Measurements from ENCODE around the gene TKFC. TPM values are rescaled to one million over a fixed set of nuclear protein-coding genes. Genes with fewer than 3 reads are reported as not detected.

TKFC gene
- 168 and 258 TPM in 2 replicates for total RNA-seq (2021)
- Bru-seq, nascent RNA = percentile 61 among the genes with signal in this experiment
- BruChase-seq, experiment 1, labeled RNA remaining after a 2-hour chase = percentile 67 among the genes with signal in this experiment
- BruChase-seq, experiment 2, labeled RNA remaining after a 6-hour chase = percentile 72 among the genes with signal in this experiment
- long read RNA-seq, full-length matches to known transcripts = 67 of 136 reads
- long read RNA-seq, partial matches to known transcripts = 27 of 136 reads
- long read RNA-seq, other reads (novel, unspliced or antisense) = 42 of 136 reads

- Histone ChIP-seq H3K36me3 (ENCODE audit: low read depth) (peaks cover 7% of the 10 kb centered on the region), H3K9me2 (ENCODE audit: insufficient read depth) (no peaks in the 10 kb centered on the region), H3K4me2 (peak within 1 kb of the TSS; percentile 96), H3K4me1 (replicated peaks; ENCODE audit: insufficient read depth) (peaks cover 35% of the 10 kb centered on the region), H3K4me3 (peak within 1 kb of the TSS; percentile 99), H3K79me2 (ENCODE audit: low read depth) (peaks cover 57% of the 10 kb centered on the region), H3K9me3 (ENCODE audit: insufficient read depth, low read depth) (no peaks in the 10 kb centered on the region), H3F3A (ENCODE audit: insufficient read depth, low read depth) (peaks cover 31% of the 10 kb centered on the region), H3K27ac (peak within 1 kb of the TSS; percentile 64), H2AFZ (peak within 1 kb of the TSS; percentile 94), H4K20me1 (ENCODE audit: insufficient read depth) (peaks cover 24% of the 10 kb centered on the region), H3K27me3 (ENCODE audit: insufficient read depth, low read depth) (no peaks in the 10 kb centered on the region)
- intact Hi-C loops (cut with micrococcal nuclease; ENCODE audit: unreplicated experiment) = loop anchor here (2.0 to 10.0 kb wide), 4 partner anchors 60 to 294 kb away; partner anchors contain the start of gene TMEM216
- BruUV-seq (replicated peaks) = no TSS peak
- peak; percentile 88 to 99 for DNase-seq
- ChIA-PET POLR2A (ENCODE audit: unreplicated experiment) (interaction anchor here (0.6 kb wide), 2 partner anchors 11 to 368 kb away, joined by 3 to 5 read pairs; no protein-coding TSS in a partner anchor), CTCF (interaction anchor here (0.6 to 1.4 kb wide), 3 partner anchors 52 to 1551 kb away, joined by 3 to 9 read pairs (median 4); no protein-coding TSS in a partner anchor)
- TF ChIP-seq, protein P1, sequence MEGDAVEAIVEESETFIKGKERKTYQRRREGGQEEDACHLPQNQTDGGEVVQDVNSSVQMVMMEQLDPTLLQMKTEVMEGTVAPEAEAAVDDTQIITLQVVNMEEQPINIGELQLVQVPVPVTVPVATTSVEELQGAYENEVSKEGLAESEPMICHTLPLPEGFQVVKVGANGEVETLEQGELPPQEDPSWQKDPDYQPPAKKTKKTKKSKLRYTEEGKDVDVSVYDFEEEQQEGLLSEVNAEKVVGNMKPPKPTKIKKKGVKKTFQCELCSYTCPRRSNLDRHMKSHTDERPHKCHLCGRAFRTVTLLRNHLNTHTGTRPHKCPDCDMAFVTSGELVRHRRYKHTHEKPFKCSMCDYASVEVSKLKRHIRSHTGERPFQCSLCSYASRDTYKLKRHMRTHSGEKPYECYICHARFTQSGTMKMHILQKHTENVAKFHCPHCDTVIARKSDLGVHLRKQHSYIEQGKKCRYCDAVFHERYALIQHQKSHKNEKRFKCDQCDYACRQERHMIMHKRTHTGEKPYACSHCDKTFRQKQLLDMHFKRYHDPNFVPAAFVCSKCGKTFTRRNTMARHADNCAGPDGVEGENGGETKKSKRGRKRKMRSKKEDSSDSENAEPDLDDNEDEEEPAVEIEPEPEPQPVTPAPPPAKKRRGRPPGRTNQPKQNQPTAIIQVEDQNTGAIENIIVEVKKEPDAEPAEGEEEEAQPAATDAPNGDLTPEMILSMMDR (conservative IDR thresholded peaks at IDR 0.05) = no peak; the same call in 1 of the 2 replicates
- no peak for TF ChIP-seq EZH2 (IDR thresholded peaks at IDR 0.05; ENCODE audit: low read depth)
These were observed at the start of gene TKFC, which contains the start of gene DDB1 for GRCh38 chr11:61332797-61333549. TSS of gene TKFC (plus strand) at chr11:61333228. CDS start at chr11:61334729, 1,501 bp downstream. TSS of gene DDB1 (minus strand) at chr11:61333105. CDS start at chr11:61332968, 137 bp downstream.

- Histone ChIP-seq H3K36me3 (ENCODE audit: low read depth) (no peaks in the 10 kb centered on the region), H3K4me2 (no peak overlapping the region), H3K4me1 (replicated peaks; ENCODE audit: insufficient read depth) (no peaks in the 10 kb centered on the region), H3K27ac (no peak overlapping the region), H3K27me3 (ENCODE audit: insufficient read depth, low read depth) (peaks cover 10% of the 10 kb centered on the region), H2AFZ (no peak overlapping the region), H3K4me3 (no peak overlapping the region), H3K9me2 (ENCODE audit: insufficient read depth) (no peaks in the 10 kb centered on the region), H4K20me1 (ENCODE audit: insufficient read depth) (no peaks in the 10 kb centered on the region), H3K9me3 (ENCODE audit: insufficient read depth, low read depth) (no peaks in the 10 kb centered on the region), H3F3A (ENCODE audit: insufficient read depth, low read depth) (no peaks in the 10 kb centered on the region; the same call in 1 of the 2 replicates), H3K79me2 (ENCODE audit: low read depth) (no peaks in the 10 kb centered on the region)
- ChIA-PET POLR2A (ENCODE audit: unreplicated experiment) (no interaction called here), CTCF (no interaction called here)
- DNase-seq = no peak
- TF ChIP-seq, protein P1 (conservative IDR thresholded peaks at IDR 0.05) = no peak
- TF ChIP-seq EZH2 (IDR thresholded peaks at IDR 0.05; ENCODE audit: low read depth) = no peak
- intact Hi-C loops (cut with micrococcal nuclease; ENCODE audit: unreplicated experiment) = no loop called here
- BruUV-seq (replicated peaks) = no TSS peak
These were observed 49.4 kb upstream of the TKFC start for GRCh38 chr11:61283613-61284012.

DNA sequence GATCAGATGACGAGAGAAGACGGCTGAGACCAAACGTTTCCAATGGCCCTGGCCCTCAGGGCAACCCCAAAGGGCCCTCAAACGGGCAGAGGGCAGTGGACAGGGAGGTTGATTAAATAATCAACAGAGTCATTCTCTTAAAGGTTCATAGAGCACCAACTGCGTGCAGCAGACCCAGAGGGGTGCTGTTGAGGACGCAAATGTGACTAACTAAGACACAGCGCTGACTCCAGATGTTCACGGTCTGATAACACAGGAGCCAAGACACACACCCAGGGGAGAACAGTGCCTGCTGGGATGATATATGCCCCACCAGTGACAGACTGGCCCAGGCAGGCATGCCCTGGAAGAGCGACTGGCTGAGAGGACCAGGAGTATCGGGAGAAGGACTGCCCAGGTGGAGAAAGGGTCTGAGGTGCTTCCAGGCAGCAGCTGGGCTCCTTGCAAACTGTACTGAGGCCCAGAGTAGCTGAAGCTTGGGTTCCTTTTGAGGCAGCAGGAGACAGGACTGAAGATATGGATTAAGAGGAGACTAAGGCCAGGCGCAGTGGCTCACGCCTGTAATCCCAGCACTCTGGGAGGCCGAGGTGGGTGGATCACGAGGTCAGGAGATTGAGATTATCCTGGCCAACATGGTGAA, 45.6 kb upstream of the TKFC start:
- Histone ChIP-seq H3K4me2 (no peak overlapping the region), H4K20me1 (ENCODE audit: insufficient read depth) (0 out of 2 replicates have a peak, but pooled peaks cover 3% of the 10 kb centered on the region), H3K79me2 (ENCODE audit: low read depth) (no peaks in the 10 kb centered on the region), H3K27ac (no peak overlapping the region), H2AFZ (no peak overlapping the region), H3K9me2 (ENCODE audit: insufficient read depth) (no peaks in the 10 kb centered on the region), H3K4me1 (replicated peaks; ENCODE audit: insufficient read depth) (no peaks in the 10 kb centered on the region), H3F3A (ENCODE audit: insufficient read depth, low read depth) (no peaks in the 10 kb centered on the region; the same call in 1 of the 2 replicates), H3K27me3 (ENCODE audit: insufficient read depth, low read depth) (no peaks in the 10 kb centered on the region), H3K4me3 (no peak overlapping the region), H3K9me3 (ENCODE audit: insufficient read depth, low read depth) (no peaks in the 10 kb centered on the region), H3K36me3 (ENCODE audit: low read depth) (no peaks in the 10 kb centered on the region)
- ChIA-PET POLR2A (ENCODE audit: unreplicated experiment) (no interaction called here), CTCF (interaction anchor here (0.7 kb wide), 2 partner anchors 25 to 348 kb away, joined by 10 to 14 read pairs; no protein-coding TSS in a partner anchor)
- no peak for DNase-seq
- no TSS peak for BruUV-seq (replicated peaks)
- intact Hi-C loops (cut with micrococcal nuclease; ENCODE audit: unreplicated experiment) = no loop called here
- TF ChIP-seq, protein P1 (conservative IDR thresholded peaks at IDR 0.05) = no peak
- TF ChIP-seq EZH2 (IDR thresholded peaks at IDR 0.05; ENCODE audit: low read depth) = no peak

All from PC-9 (cell line).